ENCODE results near the gene MBD3.
A peak's percentile ranks its signal among the peaks of the same experiment; 100 is the strongest.
"Not testable (repeated sequence)": the region's sequence is repeated elsewhere in the genome, so short reads cannot be mapped to it uniquely, and the experiment has no call there.

The MBD3 gene

GRCh38 chr19:1568320-1569019, 24.2 kb downstream of the MBD3 start, which contains the start of gene MEX3D:
MEX3D (minus strand) TSS chr19:1568325; CDS start chr19:1568058, 267 bp downstream.
- DNase-seq = peak; percentile 12

DNA sequence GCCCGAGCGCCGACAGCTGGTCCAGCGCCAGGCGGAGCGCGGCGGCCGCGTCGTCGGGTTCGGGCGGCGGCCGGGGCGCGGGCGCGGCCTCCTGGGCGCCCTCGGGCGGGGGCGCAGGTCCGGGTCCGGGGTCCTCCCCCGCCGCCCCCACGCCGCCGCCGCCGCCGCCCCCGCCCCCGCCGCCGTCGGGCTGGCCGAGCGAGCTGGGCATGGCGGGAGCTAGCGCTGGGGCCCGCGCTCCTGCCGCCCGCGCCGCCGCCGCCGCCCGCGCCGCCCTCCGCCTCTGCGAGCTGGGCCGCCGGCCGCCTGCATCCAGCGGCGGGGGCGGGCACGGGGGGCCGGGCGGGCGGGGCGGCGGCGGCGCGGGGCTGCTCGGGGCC, 24.8 kb downstream of the MBD3 start:
- no peak for DNase-seq

DNA sequence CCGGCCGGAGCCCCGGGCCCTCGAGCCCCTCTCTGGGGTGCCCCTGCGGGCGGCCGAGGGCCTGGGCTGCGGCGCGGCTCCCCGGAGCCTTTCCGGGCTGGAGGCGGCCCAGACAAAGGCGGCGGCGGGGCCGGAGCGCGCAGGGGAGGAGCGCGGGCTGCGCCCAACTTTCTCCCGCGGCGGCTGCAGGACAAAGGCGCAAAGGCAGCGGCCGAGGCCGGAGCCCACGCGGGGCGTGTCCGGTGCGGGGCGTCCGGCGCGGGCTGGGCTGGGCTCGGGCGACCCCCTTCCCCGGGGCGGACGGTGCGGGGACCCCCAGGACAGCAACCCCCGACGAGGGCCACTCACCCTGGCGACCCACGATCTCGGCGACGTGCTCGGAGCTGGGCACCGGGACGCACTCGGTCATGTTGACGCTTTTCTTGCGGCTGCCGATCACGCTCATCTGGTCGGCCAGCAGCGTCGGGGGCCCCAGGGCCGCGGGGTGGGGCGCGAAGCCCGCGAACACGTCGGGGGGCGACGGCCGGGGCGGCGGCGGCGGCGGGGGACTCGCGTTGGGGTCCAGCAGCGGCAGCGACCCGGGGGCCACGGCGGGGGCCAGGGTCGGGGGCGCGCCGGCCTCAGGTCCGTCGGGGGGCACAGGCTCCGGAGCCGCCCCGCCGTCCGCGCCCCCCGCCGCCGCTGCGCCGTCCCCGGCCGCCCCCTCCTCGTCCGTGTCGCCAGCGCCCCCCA, 25.4 kb downstream of the MBD3 start:
- DNase-seq = no peak

- peak; percentile 48 for DNase-seq
These were observed 26.1 kb downstream of the MBD3 start for GRCh38 chr19:1566392-1567115.

DNA sequence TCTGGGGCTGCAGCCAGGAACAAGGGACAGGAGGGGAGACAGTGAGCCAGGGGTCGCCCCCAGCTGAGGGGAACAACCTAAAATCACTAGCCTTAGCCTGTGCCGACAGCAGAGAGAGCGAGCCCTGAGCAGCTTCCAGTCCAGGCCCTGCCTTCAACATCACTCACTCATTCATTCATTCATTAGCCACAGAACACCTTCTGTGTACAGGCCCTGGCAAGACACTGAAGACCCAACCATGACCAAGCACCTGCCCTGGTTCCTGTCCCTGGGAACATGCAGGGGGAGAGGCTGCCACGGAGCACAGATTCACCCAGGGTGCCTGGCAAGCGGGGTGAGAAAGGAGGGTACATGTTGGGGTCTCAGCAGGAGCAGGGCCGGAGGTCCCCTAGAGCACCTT, 29.4 kb downstream of the MBD3 start:
- DNase-seq = no peak

DNA sequence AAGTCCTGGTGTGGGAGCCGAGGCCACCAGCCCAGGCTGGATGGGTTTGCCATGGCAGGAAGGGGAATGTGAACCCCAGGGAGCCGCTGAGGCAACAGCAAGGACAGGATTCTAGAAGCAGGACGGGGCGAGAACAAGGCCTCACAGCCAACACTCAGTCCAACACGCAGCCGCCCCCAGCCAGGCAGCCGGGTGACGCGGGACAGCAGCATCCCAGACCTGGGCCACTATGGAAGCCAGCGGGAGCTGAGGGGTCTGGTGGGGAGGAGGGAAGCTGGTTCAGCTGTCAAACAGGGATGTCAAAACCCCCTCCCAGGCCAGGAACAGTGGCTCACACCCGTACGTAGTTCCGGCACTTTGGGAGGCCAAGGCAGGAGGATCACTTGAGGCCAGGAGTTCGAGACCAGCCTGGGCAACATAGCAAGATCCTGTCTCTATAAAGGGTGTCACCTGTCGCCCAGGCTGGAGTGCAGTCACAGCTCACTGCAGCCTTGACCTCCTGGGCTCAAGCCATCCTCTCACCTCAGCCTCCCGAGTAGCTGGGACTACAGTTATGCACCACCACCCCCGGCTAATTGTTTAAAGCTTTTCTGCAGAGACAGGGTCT, 31.3 kb downstream of the MBD3 start:
- DNase-seq = no peak

GRCh38 chr19:1560286-1560882, 32.3 kb downstream of the MBD3 start:
- DNase-seq = no peak

GRCh38 chr19:1558552-1558951, 34.1 kb downstream of the MBD3 start:
- DNase-seq = no peak

- no peak for DNase-seq
These were observed 36.1 kb downstream of the MBD3 start for GRCh38 chr19:1556390-1557070.

GRCh38 chr19:1555487-1556389, 36.9 kb downstream of the MBD3 start:
- no peak for DNase-seq

GRCh38 chr19:1554968-1555367, 37.7 kb downstream of the MBD3 start:
- DNase-seq = no peak

GRCh38 chr19:1553415-1553814, 39.2 kb downstream of the MBD3 start:
- no peak for DNase-seq

DNA sequence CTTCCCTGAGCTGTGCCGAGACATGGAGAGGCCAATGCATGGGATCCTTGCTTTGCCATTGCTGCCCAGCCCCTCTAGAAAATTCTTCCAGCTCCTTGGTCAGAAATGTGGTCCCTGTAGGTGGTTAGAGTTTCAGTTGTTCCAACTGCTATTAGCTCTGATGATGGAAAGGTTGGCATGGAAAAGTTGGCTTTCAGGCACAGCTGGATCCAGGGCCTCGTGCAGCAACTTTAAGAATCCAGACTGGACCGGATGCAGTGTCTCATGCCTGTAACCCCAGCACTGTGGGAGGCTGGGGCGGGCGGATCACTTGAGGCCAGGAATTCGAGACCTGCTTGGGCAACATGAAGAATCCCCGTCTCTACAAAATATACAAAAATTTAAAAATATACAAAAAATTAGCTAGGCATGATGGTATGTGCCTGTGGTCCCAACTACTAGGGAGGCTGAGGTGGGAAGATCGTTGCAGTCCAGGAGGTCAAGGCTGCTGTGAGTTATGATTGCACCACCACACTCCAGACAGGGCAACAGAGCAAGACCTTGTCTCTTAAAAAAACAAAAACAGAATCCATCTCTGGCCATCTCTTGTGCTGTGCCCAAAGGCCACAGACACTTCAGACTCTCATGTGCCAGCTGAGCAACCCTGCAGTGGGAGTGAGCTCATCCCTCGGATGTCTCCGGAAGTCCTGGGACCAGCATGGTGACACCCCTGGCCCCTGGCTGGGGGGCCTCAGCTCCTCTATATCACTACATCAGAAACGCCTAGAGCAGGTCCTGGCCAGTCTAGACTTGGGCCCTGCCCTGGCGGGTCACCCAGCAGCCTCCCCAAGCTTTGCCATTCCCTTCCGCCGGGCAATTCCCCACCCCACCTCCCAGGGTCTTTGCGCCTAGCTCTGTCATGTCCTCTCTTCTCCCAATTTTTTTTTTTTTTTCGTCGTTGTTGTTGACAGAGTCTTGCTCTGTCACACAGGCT, 41.3 kb downstream of the MBD3 start:
- DNase-seq = no peak

GRCh38 chr19:1549332-1549945, 43.2 kb downstream of the MBD3 start:
- DNase-seq = no peak

GRCh38 chr19:1540365-1540925, 52.2 kb downstream of the MBD3 start:
- no peak for DNase-seq

DNA sequence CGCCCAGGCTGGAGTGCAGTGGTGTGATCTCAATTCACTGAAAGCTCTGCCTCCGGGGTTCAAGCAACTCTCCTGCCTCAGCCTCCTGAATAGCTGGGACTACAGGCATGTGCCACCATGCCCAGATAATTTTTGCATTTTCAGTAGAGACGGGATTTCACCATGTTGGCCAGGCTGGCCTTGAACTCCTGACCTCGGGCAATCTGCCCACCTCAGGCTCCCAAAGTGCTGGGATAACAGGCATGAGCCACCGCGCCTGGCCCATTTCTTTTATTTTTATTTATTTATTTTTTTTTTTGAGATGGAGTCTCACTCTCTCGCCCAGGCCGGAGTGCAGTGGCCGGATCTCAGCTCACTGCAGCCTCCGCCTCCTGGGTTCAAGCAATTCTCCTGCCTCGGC, 52.9 kb downstream of the MBD3 start:
- not testable (repeated sequence) for DNase-seq

GRCh38 chr19:1538978-1539377, 53.7 kb downstream of the MBD3 start:
- DNase-seq = no peak

DNA sequence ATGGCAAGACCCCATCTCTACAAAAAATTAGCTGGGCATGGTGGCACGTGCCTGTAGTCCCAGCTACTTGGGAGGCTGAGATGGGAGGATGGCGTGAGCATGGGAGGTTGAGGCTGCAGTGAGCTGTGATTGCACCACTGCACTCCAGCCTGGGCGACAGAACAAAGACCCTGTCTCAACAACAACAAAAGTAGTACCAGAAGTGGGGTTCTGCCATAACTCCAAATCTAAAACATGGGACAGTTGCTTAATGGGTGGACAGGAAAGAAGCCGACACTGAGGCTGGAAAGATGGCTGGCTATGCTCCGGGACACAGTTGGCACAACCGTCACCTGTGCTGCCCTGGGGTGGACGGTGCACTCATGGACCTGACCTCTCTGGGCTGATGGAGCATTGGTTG, 57.0 kb downstream of the MBD3 start:
- DNase-seq = not testable (repeated sequence)

DNA sequence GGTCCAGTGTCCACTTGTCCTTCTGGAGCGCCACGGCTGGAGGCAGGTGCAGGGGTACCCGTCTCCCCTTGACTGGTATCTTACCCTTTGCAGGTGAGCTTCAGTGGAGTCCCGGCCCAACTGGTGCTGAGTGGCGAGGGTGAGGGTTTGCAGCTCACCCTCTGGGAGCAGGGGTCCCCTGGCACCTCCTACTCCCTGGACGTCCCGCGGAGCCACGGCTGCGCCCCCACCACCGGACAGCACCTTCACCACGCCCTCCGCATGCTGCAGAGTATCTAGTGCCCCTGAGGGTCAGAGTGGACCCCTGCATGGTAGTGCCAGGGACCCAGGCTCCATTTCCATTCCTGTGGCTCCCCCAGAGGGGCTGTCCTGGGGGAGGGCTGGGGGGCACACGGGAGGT, 57.7 kb downstream of the MBD3 start:
- no peak for DNase-seq
